Mesenchymal stem cell (in vitro differentiated cells and primary cell): ENCODE results near the gene ATP5F1A.

ENCODE experiments used
- DNase-seq: peaks from one replicate; pipeline ENCODE4 v3.0.0-alpha.2; 2013
- H2AFZ ChIP-seq: one replicate; pipeline ENCODE4 v1.6.1; 2013; ENCODE audit warnings: low read depth, mild to moderate bottlenecking, control low read depth, inconsistent platforms, low read length, moderate library complexity
- H2AK5ac ChIP-seq: 2 replicates; pipeline ENCODE4 v1.6.1; 2013; ENCODE audit warnings: low read length, moderate library complexity, mild to moderate bottlenecking, inconsistent platforms; ENCODE audit not compliant: severe bottlenecking
- H2BK120ac ChIP-seq: one replicate; pipeline ENCODE4 v1.6.1; 2013; ENCODE audit warnings: low read depth, mild to moderate bottlenecking, inconsistent platforms, low read length, moderate library complexity
- H2BK12ac ChIP-seq, 2 experiments: one replicate each; pipeline ENCODE4 v1.6.1; 2013; ENCODE audit warnings: inconsistent platforms in 2 of 2, low read length in 2 of 2, mild to moderate bottlenecking in 2 of 2, moderate library complexity in 2 of 2, control low read depth in 1 of 2
- H2BK15ac ChIP-seq: one replicate; pipeline ENCODE4 v1.6.1; 2013; ENCODE audit warnings: mild to moderate bottlenecking, low read depth, inconsistent platforms; ENCODE audit not compliant: poor library complexity, severe bottlenecking
- H2BK5ac ChIP-seq: 2 replicates; pipeline ENCODE4 v1.6.1; 2013; ENCODE audit warnings: low read depth, mild to moderate bottlenecking, low read length, control low read depth, inconsistent platforms; ENCODE audit not compliant: poor library complexity, severe bottlenecking
- H3K14ac ChIP-seq, 2 experiments: one replicate each; pipeline ENCODE4 v1.6.1; 2013; ENCODE audit warnings: inconsistent platforms in 2 of 2, low read length in 2 of 2, control low read depth in 1 of 2, mild to moderate bottlenecking in 1 of 2, moderate library complexity in 1 of 2
- H3K18ac ChIP-seq, 2 experiments: one replicate each; pipeline ENCODE4 v1.6.1; 2013; ENCODE audit warnings: inconsistent platforms in 2 of 2, low read length in 2 of 2, control low read depth in 1 of 2, low read depth in 1 of 2, mild to moderate bottlenecking in 1 of 2
- H3K23ac ChIP-seq, 2 experiments: one replicate each; pipeline ENCODE4 v1.6.1; 2013; ENCODE audit warnings: inconsistent platforms in 2 of 2, low read length in 2 of 2, mild to moderate bottlenecking in 2 of 2, moderate library complexity in 2 of 2, control low read depth in 1 of 2
- H3K27ac ChIP-seq: 2 replicates; pipeline ENCODE4 v1.5.1; 2013; ENCODE audit warnings: mild to moderate bottlenecking, moderate library complexity, low read length, control low read depth, inconsistent platforms; ENCODE audit not compliant: poor library complexity, severe bottlenecking
- H3K27me3 ChIP-seq, 2 experiments: 2 replicates each; pipeline versions ENCODE4 v1.6.1 to v1.7.0; 2013; ENCODE audit warnings: low read length in 2 of 2, mild to moderate bottlenecking in 2 of 2, moderate library complexity in 2 of 2, control low read depth in 1 of 2, inconsistent platforms in 1 of 2; ENCODE audit not compliant: control insufficient read depth in 1 of 2, insufficient read depth in 1 of 2
- H3K36me3 ChIP-seq, 2 experiments: 2 replicates each; pipeline versions ENCODE4 v1.6.1 to v1.7.0; 2013; ENCODE audit warnings: low read length in 2 of 2, control low read depth in 1 of 2, inconsistent platforms in 1 of 2, low read depth in 1 of 2, mild to moderate bottlenecking in 1 of 2; ENCODE audit not compliant: insufficient read depth in 2 of 2, control insufficient read depth in 1 of 2
- H3K4ac ChIP-seq, 2 experiments: one replicate each; pipeline ENCODE4 v1.6.1; 2013; ENCODE audit warnings: inconsistent platforms in 2 of 2, low read length in 2 of 2, mild to moderate bottlenecking in 2 of 2, moderate library complexity in 2 of 2, control low read depth in 1 of 2, low read depth in 1 of 2
- H3K4me1 ChIP-seq: 2 replicates; pipeline ENCODE4 v1.6.1; 2013; ENCODE audit warnings: low read depth, low read length, control low read depth; ENCODE audit not compliant: control insufficient read depth, insufficient read depth
- H3K4me2 ChIP-seq: 2 replicates; pipeline ENCODE4 v1.6.1; 2013; ENCODE audit warnings: low read length, mild to moderate bottlenecking, inconsistent platforms; ENCODE audit not compliant: poor library complexity, severe bottlenecking
- H3K4me3 ChIP-seq, 2 experiments: 2 replicates each; pipeline versions ENCODE4 v1.5.1 to v1.7.0; 2013; ENCODE audit warnings: low read length in 2 of 2, mild to moderate bottlenecking in 2 of 2, control low read depth in 1 of 2, low read depth in 1 of 2; ENCODE audit not compliant: insufficient read depth in 1 of 2
- H3K79me1 ChIP-seq: replicated peaks from 2 replicates; pipeline ENCODE4 v1.6.1; 2013; ENCODE audit warnings: mild to moderate bottlenecking, control low read depth, low read length, inconsistent platforms; ENCODE audit not compliant: poor library complexity, severe bottlenecking
- H3K9ac ChIP-seq: 2 replicates; pipeline ENCODE4 v1.7.0; 2013; ENCODE audit warnings: mild to moderate bottlenecking, low read length, moderate library complexity
- H3K9me3 ChIP-seq: 2 replicates; pipeline ENCODE4 v1.7.0; 2013; ENCODE audit warnings: mild to moderate bottlenecking, low read length; ENCODE audit not compliant: control insufficient read depth
- H4K8ac ChIP-seq: one replicate; pipeline ENCODE4 v1.6.1; 2013; ENCODE audit warnings: inconsistent platforms, mild to moderate bottlenecking, low read length, moderate library complexity
- H4K91ac ChIP-seq: one replicate; pipeline ENCODE4 v1.6.1; 2013; ENCODE audit warnings: mild to moderate bottlenecking, low read length, inconsistent platforms
- WGBS: methylation state at CpG from one replicate; pipeline ENCODE4 v1.1.7; 2013; ENCODE audit warnings: mixed read lengths; 5-methylcytosine and 5-hydroxymethylcytosine counted together

Gene ATP5F1A

DNA sequence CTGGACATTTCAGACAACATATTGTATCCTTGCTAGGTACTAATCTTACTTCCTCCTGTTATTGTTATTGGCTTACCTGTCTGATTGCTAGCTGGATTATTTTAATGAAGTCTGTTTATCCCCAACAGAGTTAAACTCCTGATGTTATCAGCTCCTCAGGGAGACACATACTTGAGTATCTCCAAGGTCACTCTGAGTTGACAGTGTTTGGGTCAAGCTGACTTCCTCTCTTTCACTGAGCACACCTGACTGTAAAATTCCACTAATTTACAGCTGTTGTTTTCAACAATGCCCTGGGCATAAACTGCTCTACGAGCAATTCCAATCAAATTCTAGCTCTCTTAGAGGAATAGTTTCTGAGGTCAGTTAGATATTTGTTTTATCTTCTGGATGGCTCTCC, 15.7 kb upstream of the ATP5F1A start:
- H3K23ac ChIP-seq = no peak overlapping the region
- H3K9ac ChIP-seq = no peak overlapping the region
- no peak overlapping the region for H3K18ac ChIP-seq
- no peak overlapping the region for H2BK15ac ChIP-seq
- no peak overlapping the region for H2BK5ac ChIP-seq
- no peak overlapping the region for H3K4ac ChIP-seq
- no peak overlapping the region for H2BK12ac ChIP-seq
- no peak overlapping the region for H3K4me3 ChIP-seq
- H3K79me1 ChIP-seq = peaks cover 19% of the 10 kb centered on the region
- peaks cover 5% of the 10 kb centered on the region for H3K4me1 ChIP-seq
- peaks cover 10 to 44% of the 10 kb centered on the region in 2 experiments for H3K36me3 ChIP-seq
- no peak overlapping the region for H2AFZ ChIP-seq
- no peak overlapping the region for H4K91ac ChIP-seq
- H3K14ac ChIP-seq = no peak overlapping the region
- H2AK5ac ChIP-seq = no peak overlapping the region
- no peak overlapping the region for H4K8ac ChIP-seq
- H3K4me2 ChIP-seq = no peak overlapping the region
- H3K27me3 ChIP-seq = no peaks in the 10 kb centered on the region
- no peaks in the 10 kb centered on the region for H3K9me3 ChIP-seq
- no CpG with 5 or more reads among the region's 1 CpG for WGBS
- DNase-seq = no peak
- H2BK120ac ChIP-seq = no peak overlapping the region
- H3K27ac ChIP-seq = no peak overlapping the region

DNA sequence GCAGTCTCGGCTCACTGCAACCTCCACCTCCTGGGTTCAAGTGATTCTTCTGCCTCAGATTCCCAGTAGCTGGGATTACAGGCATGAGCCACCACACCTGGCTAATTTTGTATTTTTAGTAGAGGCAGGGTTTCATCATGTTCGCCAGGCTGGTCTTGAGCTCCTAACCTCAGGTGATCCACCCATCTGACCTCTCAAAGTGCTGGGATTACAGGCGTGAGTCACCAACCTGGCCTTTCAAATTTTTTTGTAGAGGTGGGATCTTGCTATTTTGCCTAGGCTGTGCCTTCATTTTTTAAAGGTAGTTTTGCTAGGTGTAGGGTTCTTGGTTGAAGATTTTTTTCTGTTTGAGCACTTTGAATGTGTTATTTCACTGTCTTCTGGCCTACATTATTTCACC, 12.3 kb upstream of the ATP5F1A start:
- H3K23ac ChIP-seq = no peak overlapping the region
- H3K9me3 ChIP-seq = no peaks in the 10 kb centered on the region
- H2BK120ac ChIP-seq = no peak overlapping the region
- no peak overlapping the region for H3K18ac ChIP-seq
- H3K27ac ChIP-seq = no peak overlapping the region
- H2AFZ ChIP-seq = no peak overlapping the region
- H2BK15ac ChIP-seq = no peak overlapping the region
- H3K36me3 ChIP-seq = peaks cover 8 to 46% of the 10 kb centered on the region in 2 experiments
- H3K4me3 ChIP-seq = no peak overlapping the region
- no peak overlapping the region for H4K8ac ChIP-seq
- no peak overlapping the region for H4K91ac ChIP-seq
- WGBS = 95% methylated on average over 3 of the region's 3 CpGs
- H3K4me1 ChIP-seq = peaks cover 6% of the 10 kb centered on the region
- peaks cover 18% of the 10 kb centered on the region for H3K79me1 ChIP-seq
- H3K9ac ChIP-seq = no peak overlapping the region
- H2BK5ac ChIP-seq = no peak overlapping the region
- no peak overlapping the region for H2BK12ac ChIP-seq
- DNase-seq = no peak
- no peak overlapping the region for H2AK5ac ChIP-seq
- H3K4me2 ChIP-seq = no peak overlapping the region
- no peaks in the 10 kb centered on the region for H3K27me3 ChIP-seq
- H3K14ac ChIP-seq = no peak overlapping the region
- H3K4ac ChIP-seq = no peak overlapping the region

DNA sequence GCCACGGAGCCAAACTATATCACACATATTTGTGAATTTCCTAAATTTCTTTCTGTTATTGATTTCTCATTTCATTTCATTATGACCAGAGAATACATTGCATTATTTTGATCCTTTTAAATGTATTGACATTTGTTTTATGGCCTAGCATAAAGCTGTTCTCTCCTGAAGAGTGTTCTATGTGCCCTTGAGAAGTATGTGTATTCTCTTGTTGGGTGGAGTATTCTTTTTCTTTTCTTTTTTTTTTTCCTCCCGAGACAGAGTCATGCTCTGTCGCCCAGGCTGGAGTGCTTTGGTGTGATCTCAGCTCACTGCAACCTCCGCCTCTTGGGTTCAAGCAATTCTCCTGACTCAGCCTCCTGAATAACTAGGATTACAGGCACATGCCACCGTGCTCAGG, 11.3 kb upstream of the ATP5F1A start:
- H3K36me3 ChIP-seq = peaks cover 5 to 38% of the 10 kb centered on the region in 2 experiments
- H3K14ac ChIP-seq = no peak overlapping the region
- no peaks in the 10 kb centered on the region for H3K9me3 ChIP-seq
- no peak overlapping the region for H3K4ac ChIP-seq
- H3K4me1 ChIP-seq = peaks cover 4% of the 10 kb centered on the region
- H3K23ac ChIP-seq = no peak overlapping the region
- no peak overlapping the region for H2BK12ac ChIP-seq
- H3K9ac ChIP-seq = no peak overlapping the region
- H2AK5ac ChIP-seq = no peak overlapping the region
- no peak overlapping the region for H2BK15ac ChIP-seq
- peaks cover 17% of the 10 kb centered on the region for H3K79me1 ChIP-seq
- H4K8ac ChIP-seq = no peak overlapping the region
- no peaks in the 10 kb centered on the region for H3K27me3 ChIP-seq
- H3K4me3 ChIP-seq = no peak overlapping the region
- no peak overlapping the region for H2BK5ac ChIP-seq
- no peak for DNase-seq
- no peak overlapping the region for H4K91ac ChIP-seq
- H3K18ac ChIP-seq = no peak overlapping the region
- WGBS = 90% methylated on average over 4 of the region's 5 CpGs
- H2AFZ ChIP-seq = no peak overlapping the region
- H3K27ac ChIP-seq = no peak overlapping the region
- no peak overlapping the region for H2BK120ac ChIP-seq
- no peak overlapping the region for H3K4me2 ChIP-seq

DNA sequence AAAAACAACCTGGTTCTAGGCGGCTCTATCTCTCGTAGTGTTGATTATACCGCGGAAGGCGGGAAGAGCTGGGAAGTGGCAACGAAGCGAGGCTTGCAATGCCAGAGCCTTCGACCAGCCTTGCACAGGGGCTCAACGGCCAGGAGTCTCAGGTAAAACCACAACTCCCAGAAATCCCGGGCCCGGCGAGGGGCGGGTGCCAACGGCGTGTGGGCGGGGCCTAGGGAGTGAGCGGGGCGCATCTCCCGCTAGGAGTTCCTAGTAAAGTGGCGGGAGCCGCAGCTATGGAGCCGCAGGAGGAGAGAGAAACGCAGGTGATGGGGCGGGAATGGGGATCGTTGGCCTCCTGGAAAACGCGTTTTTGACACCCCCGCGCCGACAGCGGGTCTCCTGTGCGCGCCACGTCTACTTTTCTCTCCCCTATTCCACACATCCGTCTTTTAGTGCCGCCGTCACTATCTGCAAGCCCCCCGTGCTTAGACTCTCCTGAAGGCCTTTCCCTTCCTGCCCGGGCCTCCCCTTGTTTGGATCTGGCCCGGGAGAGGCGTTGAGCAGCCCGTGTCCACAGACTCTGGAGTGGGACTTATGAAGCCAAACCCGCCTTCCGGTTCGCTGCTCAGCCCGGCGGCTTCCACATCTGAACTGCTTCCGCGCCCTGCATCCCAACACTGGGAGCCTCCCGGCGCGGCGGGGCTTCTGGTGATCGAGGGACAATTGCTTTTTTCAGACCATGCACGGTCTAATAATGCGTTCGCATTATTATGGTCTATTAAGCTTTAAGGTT, 6.2 kb upstream of the ATP5F1A start, which contains the start of gene HAUS1:
Gene HAUS1, plus strand, starts transcription at position 258 of the 784 bp plus-strand sequence. Its CDS starts 27 bp downstream, at position 285.
- H3K9ac ChIP-seq = peak within 1 kb of the TSS; percentile 92
- peak within 1 kb of the TSS; percentile 98 for H2AFZ ChIP-seq
- H4K91ac ChIP-seq = no peak within 1 kb of the TSS
- peak within 1 kb of the TSS; percentile 54 to 82 for H3K4ac ChIP-seq
- H3K79me1 ChIP-seq = peaks cover 9% of the 10 kb centered on the region
- H3K23ac ChIP-seq = peak within 1 kb of the TSS in 1 of 2 experiments; percentile 97
- H3K27ac ChIP-seq = peak within 1 kb of the TSS; percentile 82
- peaks cover 0 to 17% of the 10 kb centered on the region in 2 experiments for H3K36me3 ChIP-seq
- peak within 1 kb of the TSS; percentile 90 for H4K8ac ChIP-seq
- no peak within 1 kb of the TSS for H2BK12ac ChIP-seq
- H2AK5ac ChIP-seq = no peak within 1 kb of the TSS
- H3K4me2 ChIP-seq = peak within 1 kb of the TSS; percentile 75
- no peaks in the 10 kb centered on the region for H3K27me3 ChIP-seq
- no peak within 1 kb of the TSS for H2BK15ac ChIP-seq
- peak within 1 kb of the TSS; percentile 89 to 93 for H3K18ac ChIP-seq
- H3K4me3 ChIP-seq = peak within 1 kb of the TSS; percentile 83 to 98
- no peaks in the 10 kb centered on the region for H3K9me3 ChIP-seq
- H3K4me1 ChIP-seq = peaks cover 1% of the 10 kb centered on the region
- peak within 1 kb of the TSS in 1 of 2 experiments; percentile 53 for H3K14ac ChIP-seq
- H2BK120ac ChIP-seq = peak within 1 kb of the TSS; percentile 27
- DNase-seq = peak; percentile 76
- WGBS = under 1% methylated on average over 50 of the region's 57 CpGs
- no peak within 1 kb of the TSS for H2BK5ac ChIP-seq
